HG02623 (cell line): ENCODE results near the gene CTRB2.

Experiments used
- ATAC-seq: cut with Tn5 transposase; IDR thresholded peaks from one replicate; pipeline ENCODE4 v1.9.1; 2021; ENCODE audit warnings: moderate library complexity; ENCODE audit not compliant: unreplicated experiment

Gene CTRB2

DNA sequence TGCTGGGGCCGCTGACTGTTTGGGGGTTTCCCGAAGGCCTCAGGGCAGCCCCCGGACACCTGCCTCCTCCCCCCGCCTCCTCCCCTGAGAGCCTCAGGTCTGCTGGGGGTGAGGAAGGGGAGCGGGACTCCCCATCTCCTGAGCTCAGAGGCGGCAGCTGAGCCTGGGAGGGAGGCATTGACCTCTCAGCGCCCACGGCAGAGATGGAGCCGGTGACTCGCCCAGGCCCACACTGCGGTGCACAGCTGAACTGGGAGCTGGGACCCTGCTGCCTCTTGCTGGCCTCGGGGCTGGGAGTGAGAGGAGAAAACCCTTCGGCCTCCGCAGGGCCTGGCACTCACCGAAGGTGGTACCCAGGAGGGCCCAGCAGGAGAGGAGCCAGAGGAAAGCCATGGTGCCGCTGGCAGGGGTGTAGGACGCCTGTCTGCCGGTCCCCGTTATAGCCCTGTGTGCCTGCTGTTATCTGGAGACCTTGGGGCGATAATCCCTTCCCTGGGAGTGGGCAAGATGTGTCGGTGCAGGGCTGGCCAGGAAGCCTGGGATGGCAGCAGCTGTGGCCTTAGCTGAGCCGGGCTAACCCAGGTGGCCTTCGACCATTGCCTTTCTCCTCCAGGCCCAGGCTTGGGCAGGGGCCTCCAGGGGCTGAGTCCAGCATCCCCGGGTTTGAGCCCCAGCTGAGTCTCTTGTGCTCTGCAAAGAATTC is at the start of gene CTRB2:
CTRB2 (minus strand) TSS at position 413 of the 703 bp plus-strand sequence; CDS start at position 393, 20 bp downstream.
- ATAC-seq = no peak

- no peak for ATAC-seq
These were observed 49.2 kb upstream of the CTRB2 start for GRCh38 chr16:75256059-75256571.

DNA sequence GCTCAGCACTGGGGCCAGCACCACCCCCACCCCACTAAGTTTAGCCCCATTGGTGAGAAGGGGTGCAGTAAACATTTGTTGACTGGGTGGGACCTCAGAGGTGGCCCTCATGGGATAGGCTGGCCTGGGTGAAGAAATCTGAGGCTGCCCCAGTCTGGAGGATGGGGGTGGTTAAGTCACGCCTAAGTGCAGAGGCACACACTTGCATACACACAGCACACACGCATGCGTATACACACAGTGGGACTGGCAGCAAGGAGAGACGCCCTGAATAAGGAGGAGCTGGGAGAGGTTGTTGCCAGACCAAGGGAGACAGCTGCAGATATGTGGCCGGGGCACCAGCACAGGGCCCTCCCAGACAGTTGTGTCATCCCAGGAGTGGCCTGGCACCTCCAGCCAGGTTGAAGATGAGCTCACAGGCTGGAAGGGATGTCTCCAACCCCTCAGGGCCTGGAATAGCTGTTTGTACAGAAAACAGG is 47.4 kb upstream of the CTRB2 start:
- ATAC-seq = no peak

DNA sequence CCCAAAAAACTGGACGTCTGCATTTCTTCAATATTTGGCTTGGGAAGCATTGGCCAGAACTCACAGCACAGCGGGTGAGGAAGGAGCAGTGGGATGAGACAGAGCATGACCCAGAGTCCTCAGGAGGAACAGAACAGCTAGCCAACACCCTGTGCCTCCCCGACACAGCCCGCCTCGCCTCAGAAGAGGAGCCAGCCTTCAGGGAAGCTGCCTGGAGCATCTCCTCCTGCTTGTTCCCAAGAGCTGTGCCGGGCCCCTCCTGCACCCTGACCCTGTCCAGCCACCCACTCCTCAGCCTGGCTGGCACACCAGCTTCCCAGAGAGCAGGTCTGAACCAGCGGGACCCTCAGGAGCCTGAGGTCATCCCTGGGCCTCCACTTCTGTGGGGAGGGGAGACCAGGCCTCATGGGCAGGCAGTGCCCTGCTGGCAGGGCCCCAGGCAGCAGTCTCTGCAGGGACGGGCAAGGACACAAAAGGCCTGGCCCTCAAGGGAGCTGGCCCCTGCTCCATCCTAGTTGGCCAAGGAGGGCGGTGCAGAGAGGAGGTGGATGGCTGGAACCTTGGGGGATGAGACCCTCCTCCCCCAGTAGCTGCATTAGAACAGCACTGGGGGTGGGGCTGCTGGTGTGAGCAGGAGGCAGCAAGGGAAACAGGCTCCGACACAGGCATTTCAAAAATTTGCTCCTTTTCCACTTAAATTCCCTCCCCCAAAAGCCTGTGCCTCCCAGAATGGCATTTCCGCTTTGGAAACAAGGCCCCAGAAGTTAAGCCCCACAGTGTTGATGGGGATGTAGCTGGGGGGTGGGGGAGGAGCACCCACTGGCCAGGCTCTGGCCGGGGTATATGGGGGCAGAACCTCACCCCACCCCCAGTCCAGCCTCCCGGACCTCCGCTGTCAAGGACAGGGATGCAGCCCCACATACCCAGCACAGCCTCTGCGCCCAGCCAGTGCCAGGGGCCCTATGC is 46.3 kb upstream of the CTRB2 start:
- no peak for ATAC-seq

GRCh38 chr16:75252049-75252864 is 45.3 kb upstream of the CTRB2 start:
- no peak for ATAC-seq

DNA sequence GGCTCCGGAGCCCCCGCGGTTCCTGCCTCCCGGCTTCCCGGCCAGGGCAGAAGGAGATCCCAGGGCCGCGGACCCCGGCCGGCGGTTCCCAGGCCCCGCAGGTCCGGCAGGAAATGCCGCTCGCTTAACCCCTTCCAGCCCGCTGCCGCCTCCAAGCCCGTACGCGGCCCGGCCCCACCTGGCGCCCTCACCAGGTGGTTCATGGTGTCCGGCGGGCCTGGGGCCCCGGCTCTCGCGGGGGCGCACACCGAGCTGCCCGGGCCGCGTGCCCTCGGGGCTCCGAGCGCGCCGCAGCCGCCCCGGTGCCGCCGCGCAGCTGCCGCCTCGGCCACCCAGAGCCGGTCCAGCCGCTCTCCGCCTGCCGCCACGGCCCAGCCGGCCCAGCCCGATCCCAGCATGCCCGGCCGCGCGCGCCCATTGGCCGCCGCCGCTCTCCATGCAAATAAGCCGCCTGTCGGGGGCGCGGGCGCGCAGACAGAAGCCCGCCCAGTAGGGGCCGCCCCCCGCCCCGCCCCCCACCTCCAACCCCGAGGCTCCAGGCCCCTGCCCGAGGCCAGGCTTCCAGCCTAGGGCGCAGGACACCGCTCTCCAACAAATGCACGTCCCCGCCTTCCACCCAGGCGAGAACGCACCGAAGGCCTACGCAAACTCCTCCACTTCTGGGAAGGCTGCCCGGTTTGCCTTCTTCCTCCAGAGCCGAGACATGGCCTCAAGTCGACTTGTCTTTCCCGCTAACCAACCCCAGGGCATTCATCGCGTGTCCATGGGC is 44.5 kb upstream of the CTRB2 start, which contains the start of gene BCAR1:
BCAR1 (minus strand) TSS at position 345 of the 769 bp plus-strand sequence; CDS start at position 203, 142 bp downstream.
- ATAC-seq = peak; percentile 56

GRCh38 chr16:75250809-75251279 is 43.9 kb upstream of the CTRB2 start:
- peak; percentile 26 for ATAC-seq

- ATAC-seq = no peak
These were observed 43.3 kb upstream of the CTRB2 start for GRCh38 chr16:75250089-75250808.

DNA sequence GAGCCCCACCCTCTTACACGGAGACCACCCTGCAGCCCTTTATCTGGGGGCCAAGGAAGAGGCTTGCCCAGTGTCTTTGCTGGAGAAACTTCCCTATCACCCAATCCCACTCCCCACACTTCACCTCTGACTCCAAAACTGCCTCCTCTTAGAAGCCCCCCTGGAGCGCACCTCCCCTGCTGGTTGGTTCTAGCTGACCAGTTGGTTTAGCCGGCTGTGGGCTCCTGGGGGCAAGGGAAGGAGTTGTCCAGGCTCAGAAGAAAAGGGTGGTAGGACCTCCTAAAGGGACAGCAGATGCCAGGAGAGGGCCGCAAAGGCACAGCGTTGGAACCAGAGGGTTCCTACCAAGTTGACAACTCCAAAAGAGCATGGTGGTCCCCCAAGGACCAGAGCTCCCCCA is 42.5 kb upstream of the CTRB2 start:
- ATAC-seq = no peak

DNA sequence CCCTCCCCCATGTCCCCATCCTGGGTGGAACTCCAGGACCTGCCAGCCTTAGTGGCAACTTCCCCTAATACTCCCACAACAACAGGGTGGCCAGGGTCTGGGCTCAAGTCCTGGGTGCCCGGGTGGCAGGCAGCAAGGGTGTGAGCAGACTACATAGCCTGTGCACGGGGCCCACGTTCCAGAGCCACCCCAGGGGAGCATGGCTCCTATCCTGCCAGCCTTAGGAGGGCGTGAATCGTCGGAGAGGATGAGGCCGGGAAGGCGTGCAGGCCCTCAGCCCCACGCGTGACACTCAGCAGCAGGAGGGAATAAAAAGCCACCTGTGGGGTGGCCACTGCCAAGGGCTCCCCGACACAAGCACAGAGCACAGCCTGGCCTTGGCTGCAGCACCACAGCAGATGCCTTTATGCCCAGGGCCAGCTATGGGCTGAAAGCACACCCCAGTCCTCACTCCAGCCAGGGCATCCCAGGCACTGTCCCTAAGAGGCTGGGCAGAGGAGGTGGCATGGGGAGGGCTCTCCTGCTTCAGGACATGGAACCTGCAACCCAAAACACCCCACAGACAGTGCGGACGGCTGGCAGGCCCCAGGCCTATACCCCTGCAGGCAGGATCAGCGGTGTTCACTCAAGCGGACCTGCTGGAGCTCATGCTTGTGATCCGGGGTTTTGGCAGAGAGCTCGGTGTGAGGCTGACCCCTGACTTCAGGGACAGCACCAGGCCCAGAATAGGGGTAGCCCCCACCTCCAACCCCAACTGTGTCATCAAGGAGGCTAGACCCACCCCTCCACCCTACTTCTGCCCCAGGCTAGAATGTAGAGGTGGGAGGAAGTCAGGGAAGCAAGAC is 41.8 kb upstream of the CTRB2 start:
- no peak for ATAC-seq

DNA sequence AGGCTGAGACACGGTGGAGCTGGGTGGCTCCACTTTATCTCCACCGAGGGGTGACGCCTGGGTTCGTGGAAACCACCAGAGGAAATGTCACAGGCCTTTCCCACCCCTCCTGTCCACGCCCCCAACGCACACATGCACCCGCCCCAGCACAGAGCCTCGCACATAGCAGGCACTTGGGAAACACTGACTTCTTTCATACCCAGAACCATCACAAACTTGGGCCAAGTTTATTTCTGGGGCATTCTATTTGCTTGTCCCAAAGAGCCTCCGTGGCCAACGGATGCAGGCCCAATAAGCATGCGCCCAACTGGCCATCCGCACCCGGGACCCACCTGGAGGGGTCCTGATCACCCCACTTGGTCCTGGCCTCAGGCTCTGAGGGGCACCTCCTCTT is 41.2 kb upstream of the CTRB2 start:
- no peak for ATAC-seq

GRCh38 chr16:75247249-75247648 is 40.3 kb upstream of the CTRB2 start:
- no peak for ATAC-seq

DNA sequence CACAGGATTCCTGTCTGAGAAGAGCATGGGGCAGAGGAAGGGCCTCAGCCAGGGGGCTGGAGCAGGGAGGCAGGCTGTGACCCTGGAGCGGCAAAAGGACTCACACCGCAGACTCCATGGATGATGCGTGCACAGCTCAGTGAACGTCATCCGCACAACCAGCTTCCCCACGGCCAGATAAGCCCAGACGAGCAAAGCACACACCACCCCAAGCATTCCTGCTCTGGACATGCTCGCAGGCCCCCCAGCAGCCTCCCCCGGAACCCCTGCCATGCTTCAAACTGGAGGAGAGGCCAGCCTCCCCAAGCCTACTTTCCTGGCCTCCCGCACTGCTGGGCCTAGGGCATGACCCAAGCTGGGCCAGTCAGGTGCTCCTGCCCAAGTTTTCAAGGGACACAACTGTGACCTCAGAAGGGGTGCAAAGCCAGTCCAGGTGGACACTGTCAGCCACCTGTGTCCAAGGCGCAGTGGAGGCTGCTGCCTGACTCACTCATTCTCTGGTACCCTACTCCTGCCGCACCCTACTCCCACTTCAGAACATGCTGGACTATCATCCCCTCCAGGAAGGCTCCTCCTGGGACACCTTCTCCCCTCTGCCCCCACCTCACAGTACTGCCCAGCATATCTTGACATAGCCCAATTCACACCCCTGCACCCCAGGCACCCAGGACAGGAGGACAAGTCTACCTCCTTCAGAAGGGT is 39.7 kb upstream of the CTRB2 start:
- ATAC-seq = no peak

- ATAC-seq = no peak
These were observed 38.1 kb upstream of the CTRB2 start for GRCh38 chr16:75244844-75245758.

GRCh38 chr16:75244225-75244809 is 37.4 kb upstream of the CTRB2 start:
- ATAC-seq = no peak

DNA sequence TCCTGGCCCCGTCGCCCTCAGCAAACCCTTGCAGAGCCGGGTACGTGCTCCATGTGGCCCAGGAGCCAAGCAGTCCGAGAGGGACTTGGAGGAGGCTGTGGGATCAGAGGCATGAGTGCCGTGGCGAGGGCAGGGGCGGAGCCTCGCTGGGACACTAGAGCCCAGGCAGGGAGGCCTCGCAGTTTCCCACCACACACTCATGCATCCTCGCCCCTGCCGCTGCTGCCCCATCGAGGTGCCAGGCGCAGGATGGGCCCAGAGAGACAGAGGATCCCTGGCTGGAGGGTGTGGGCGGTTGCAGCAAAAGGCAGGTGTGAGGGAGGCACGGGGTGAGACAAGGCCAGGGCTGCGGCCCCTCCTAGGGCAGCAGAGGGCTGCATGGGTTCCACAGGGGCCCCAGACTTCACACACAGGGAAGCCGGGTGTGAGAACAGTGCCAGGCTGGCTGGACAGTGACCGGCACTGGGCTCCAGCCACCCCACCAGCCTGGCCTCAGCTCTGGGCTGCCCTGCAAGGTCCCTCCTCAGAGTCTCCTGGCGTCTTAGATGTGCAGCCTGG is 36.8 kb upstream of the CTRB2 start:
- no peak for ATAC-seq
